ENCODE results near the gene NTHL1.
"Not testable (repeated sequence)": the region's sequence is repeated elsewhere in the genome, so short reads cannot be mapped to it uniquely, and the experiment has no call there.

The NTHL1 gene

GRCh38 chr16:2028146-2028545 is 19.5 kb downstream of the NTHL1 start:
- DNase-seq (ENCODE audit: low read depth) = no peak

- no peak for DNase-seq (ENCODE audit: low read depth)
Measured at GRCh38 chr16:2027024-2028010, 20.3 kb downstream of the NTHL1 start.

- DNase-seq (ENCODE audit: low read depth) = no peak
Measured at GRCh38 chr16:2026461-2027023, 21.1 kb downstream of the NTHL1 start, which contains the start of gene NHERF2. Gene NHERF2, plus strand, starts transcription at chr16:2026902. Its CDS starts 104 bp downstream, at chr16:2027006.

GRCh38 chr16:2025878-2026460 is 21.7 kb downstream of the NTHL1 start:
- DNase-seq (ENCODE audit: low read depth) = no peak

GRCh38 chr16:2025251-2025650 is 22.4 kb downstream of the NTHL1 start:
- no peak for DNase-seq (ENCODE audit: low read depth)

GRCh38 chr16:2024032-2024420 is 23.6 kb downstream of the NTHL1 start:
- DNase-seq (ENCODE audit: low read depth) = no peak

GRCh38 chr16:2023092-2024031 is 24.3 kb downstream of the NTHL1 start:
- DNase-seq (ENCODE audit: low read depth) = peak; percentile 99

- DNase-seq (ENCODE audit: low read depth) = no peak
Measured at GRCh38 chr16:2022723-2023091, 24.9 kb downstream of the NTHL1 start.

GRCh38 chr16:2019921-2020831 is 27.5 kb downstream of the NTHL1 start:
- DNase-seq (ENCODE audit: low read depth) = no peak

- no peak for DNase-seq (ENCODE audit: low read depth)
Measured at GRCh38 chr16:2019518-2019920, 28.1 kb downstream of the NTHL1 start, which contains the start of gene NPW. Gene NPW, plus strand, starts transcription at chr16:2019785.

GRCh38 chr16:2016407-2016922 is 31.2 kb downstream of the NTHL1 start:
- DNase-seq (ENCODE audit: low read depth) = no peak

GRCh38 chr16:2015947-2016208 is 31.8 kb downstream of the NTHL1 start:
- DNase-seq (ENCODE audit: low read depth) = no peak

- no peak for DNase-seq (ENCODE audit: low read depth)
Measured at GRCh38 chr16:2015117-2015946, 32.3 kb downstream of the NTHL1 start.

- DNase-seq (ENCODE audit: low read depth) = no peak
Measured at GRCh38 chr16:2013527-2013926, 34.1 kb downstream of the NTHL1 start.

GRCh38 chr16:2011726-2012125 is 35.9 kb downstream of the NTHL1 start:
- DNase-seq (ENCODE audit: low read depth) = not testable (repeated sequence)

- DNase-seq (ENCODE audit: low read depth) = peak; percentile 73
Measured at GRCh38 chr16:2009791-2010510, 37.7 kb downstream of the NTHL1 start, which contains the start of gene ZNF598. Gene ZNF598, minus strand, starts transcription at chr16:2009821.

- no peak for DNase-seq (ENCODE audit: low read depth)
Measured at GRCh38 chr16:2009164-2009711, 38.4 kb downstream of the NTHL1 start.

GRCh38 chr16:2008631-2009163 is 38.9 kb downstream of the NTHL1 start:
- DNase-seq (ENCODE audit: low read depth) = no peak

Data from stimulated activated CD8-positive, alpha-beta memory T cell treated with anti-CD3 and anti-CD28 coated beads, Interleukin-15, amount 100 ng/mL, for 24 hours (primary cell).